Skeletal muscle tissue (tissue), 4 donors: ENCODE measurements around the gene OTOS. TPM values are rescaled to one million over a fixed set of nuclear protein-coding genes. Genes with fewer than 3 reads are reported as not detected.

Source experiments
- H3K27ac ChIP-seq: one replicate; pipeline ENCODE4 v1.7.0; 2013; ENCODE audit warnings: mild to moderate bottlenecking, low read depth, low read length, inconsistent platforms
- H3K27me3 ChIP-seq, 3 donors: one replicate each; pipeline ENCODE4 v1.7.0; 2013; ENCODE audit warnings: low read length in 3 of 3; ENCODE audit not compliant: control insufficient read depth in 3 of 3, insufficient read depth in 3 of 3
- H3K36me3 ChIP-seq, 3 donors: one replicate each; pipeline ENCODE4 v1.7.0; 2013; ENCODE audit warnings: low read length in 3 of 3; ENCODE audit not compliant: control insufficient read depth in 3 of 3, insufficient read depth in 3 of 3
- H3K4me1 ChIP-seq, 3 donors: one replicate each; pipeline ENCODE4 v1.7.0; 2013; ENCODE audit warnings: low read length in 3 of 3, mild to moderate bottlenecking in 3 of 3; ENCODE audit not compliant: control insufficient read depth in 3 of 3, insufficient read depth in 3 of 3
- H3K4me3 ChIP-seq, 3 donors: one replicate each; pipeline ENCODE4 v1.7.0; 2013; ENCODE audit warnings: low read length in 3 of 3
- H3K9ac ChIP-seq, 3 donors: one replicate each; pipeline ENCODE4 v1.7.0; 2013; ENCODE audit warnings: low read length in 3 of 3, mild to moderate bottlenecking in 3 of 3, moderate library complexity in 2 of 3, low read depth in 1 of 3
- H3K9me3 ChIP-seq, 3 donors: one replicate each; pipeline ENCODE4 v1.7.0; 2013; ENCODE audit warnings: low read length in 3 of 3; ENCODE audit not compliant: control insufficient read depth in 3 of 3
- total RNA-seq: library from RNA; depleted of rRNA; stranded (reverse); fragments of >200 nt; gene quantifications from one replicate; pipeline ENCODE4 v1.2.3, GENCODE V29; 2014
- donor health status: Osteomylitis.

The OTOS gene
- total RNA-seq, 1 donor from 2014 or later: not detected

- no peak overlapping the region for H3K27ac ChIP-seq
- no peaks in the 10 kb centered on the region for H3K9me3 ChIP-seq
- H3K4me1 ChIP-seq: no peaks in the 10 kb centered on the region
- H3K36me3 ChIP-seq: no peaks in the 10 kb centered on the region
- no peak overlapping the region for H3K9ac ChIP-seq
- peaks cover 2 to 8% (median 4%) of the 10 kb centered on the region in 3 donors for H3K27me3 ChIP-seq
- no peak overlapping the region for H3K4me3 ChIP-seq
These were observed 39.6 kb upstream of the OTOS start for GRCh38 chr2:240179941-240180666.

- Histone ChIP-seq H3K9me3 (no peaks in the 10 kb centered on the region), H3K27me3 (peaks cover 0 to 8% (median 2%) of the 10 kb centered on the region in 3 donors), H3K4me3 (no peak overlapping the region), H3K9ac (no peak overlapping the region), H3K4me1 (no peaks in the 10 kb centered on the region), H3K27ac (no peak overlapping the region), H3K36me3 (no peaks in the 10 kb centered on the region)
These were observed 38.8 kb upstream of the OTOS start for GRCh38 chr2:240179186-240179815.

- Histone ChIP-seq H3K27ac (no peak overlapping the region), H3K36me3 (no peaks in the 10 kb centered on the region), H3K27me3 (peaks cover 0 to 8% (median 2%) of the 10 kb centered on the region in 3 donors), H3K4me3 (no peak overlapping the region), H3K9me3 (no peaks in the 10 kb centered on the region), H3K4me1 (no peaks in the 10 kb centered on the region), H3K9ac (no peak overlapping the region)
These were observed 38.1 kb upstream of the OTOS start for GRCh38 chr2:240178564-240178963.

GRCh38 chr2:240174496-240174895 lies 34.0 kb upstream of the OTOS start:
- Histone ChIP-seq H3K4me1 (no peaks in the 10 kb centered on the region), H3K27ac (no peak overlapping the region), H3K9me3 (no peaks in the 10 kb centered on the region), H3K4me3 (no peak overlapping the region), H3K36me3 (no peaks in the 10 kb centered on the region), H3K27me3 (peaks cover 0 to 13% (median 0%) of the 10 kb centered on the region in 3 donors), H3K9ac (no peak overlapping the region)

- Histone ChIP-seq H3K36me3 (no peaks in the 10 kb centered on the region), H3K4me1 (no peaks in the 10 kb centered on the region), H3K9me3 (no peaks in the 10 kb centered on the region), H3K27ac (no peak overlapping the region), H3K4me3 (no peak overlapping the region), H3K9ac (no peak overlapping the region), H3K27me3 (peaks cover 0 to 20% (median 6%) of the 10 kb centered on the region in 3 donors)
These were observed 31.8 kb upstream of the OTOS start for GRCh38 chr2:240172071-240172895.

GRCh38 chr2:240170883-240171282 lies 30.4 kb upstream of the OTOS start:
- Histone ChIP-seq H3K27me3 (peaks cover 0 to 33% (median 12%) of the 10 kb centered on the region in 3 donors), H3K27ac (no peak overlapping the region), H3K9ac (no peak overlapping the region), H3K4me1 (no peaks in the 10 kb centered on the region), H3K36me3 (no peaks in the 10 kb centered on the region), H3K4me3 (no peak overlapping the region), H3K9me3 (no peaks in the 10 kb centered on the region)

- Histone ChIP-seq H3K27me3 (peaks cover 0 to 33% (median 12%) of the 10 kb centered on the region in 3 donors), H3K27ac (no peak overlapping the region), H3K4me3 (no peak overlapping the region), H3K36me3 (no peaks in the 10 kb centered on the region), H3K9ac (no peak overlapping the region), H3K9me3 (no peaks in the 10 kb centered on the region), H3K4me1 (no peaks in the 10 kb centered on the region)
These were observed 29.9 kb upstream of the OTOS start for GRCh38 chr2:240170354-240170735.

- Histone ChIP-seq H3K9ac (no peak overlapping the region), H3K4me3 (no peak overlapping the region), H3K4me1 (no peaks in the 10 kb centered on the region), H3K36me3 (no peaks in the 10 kb centered on the region), H3K27me3 (peaks cover 0 to 33% (median 12%) of the 10 kb centered on the region in 3 donors), H3K9me3 (no peaks in the 10 kb centered on the region), H3K27ac (no peak overlapping the region)
These were observed 29.3 kb upstream of the OTOS start for GRCh38 chr2:240169486-240170353.

- Histone ChIP-seq H3K27ac (no peak overlapping the region), H3K9me3 (no peaks in the 10 kb centered on the region), H3K4me1 (no peaks in the 10 kb centered on the region), H3K4me3 (no peak overlapping the region), H3K27me3 (peaks cover 0 to 33% (median 12%) of the 10 kb centered on the region in 3 donors), H3K9ac (no peak overlapping the region), H3K36me3 (no peaks in the 10 kb centered on the region)
These were observed 28.3 kb upstream of the OTOS start for GRCh38 chr2:240168546-240169361.
